Adrenal gland (tissue), 12 donors: ENCODE measurements around the gene FGFBP2. TPM values are rescaled to one million over a fixed set of nuclear protein-coding genes. Genes with fewer than 3 reads are reported as not detected.

Source experiments
- DNase-seq, 7 donors: peaks; one replicate each; pipeline ENCODE4 v3.0.0-alpha.2; 2019 to 2020
- H3K27ac ChIP-seq, 5 donors: fragments of 200-600 bp; sonication (generic) in 4 of 5; 1 replicate in 3 of 5; 2 replicates in 2 of 5; pipeline versions ENCODE4 v1.5.1 to v1.8.0; 2016 to 2020; ENCODE audit warnings: mild to moderate bottlenecking in 1 of 5
- H3K27me3 ChIP-seq: fragments of 200-600 bp; 2 replicates; pipeline ENCODE4 v1.8.0; 2021
- H3K36me3 ChIP-seq, 2 donors: fragments of 200-600 bp; replicated peaks in 1 of 2; 1 replicate in 1 of 2; 2 replicates in 1 of 2; pipeline versions ENCODE4 v1.5.1 to v1.8.0; 2018 to 2022
- H3K4me1 ChIP-seq, 2 donors: fragments of 200-600 bp; replicated peaks in 1 of 2; 1 replicate in 1 of 2; 2 replicates in 1 of 2; pipeline versions ENCODE4 v1.5.1 to v1.8.0; 2018 to 2021
- H3K4me3 ChIP-seq, 4 donors: fragments of 200-600 bp; sonication (generic) in 3 of 4; one replicate each; pipeline ENCODE4 v1.5.1; 2016 to 2018
- H3K9me3 ChIP-seq, 3 donors: fragments of 200-600 bp; sonication (generic) in 1 of 3; replicated peaks in 1 of 3; 1 replicate in 2 of 3; 2 replicates in 1 of 3; pipeline versions ENCODE4 v1.5.1 to v1.8.0; 2016 to 2021
- CTCF ChIP-seq, 6 experiments: fragments of 450-650 bp in 4 of 6; fragments of 200-600 bp in 2 of 6; sonication (generic) in 1 of 6; IDR thresholded peaks; 1 replicate in 5 of 6; 2 replicates in 1 of 6; pipeline versions ENCODE4 v1.5.1 to v1.8.0; 2016 to 2021; ENCODE audit warnings: antibody characterized with exemption in 6 of 6, mild to moderate bottlenecking in 2 of 6, moderate library complexity in 1 of 6
- POLR2A ChIP-seq, 2 donors: fragments of 450-650 bp; IDR thresholded peaks; one replicate each; pipeline ENCODE4 v1.6.1; 2017; ENCODE audit warnings: antibody characterized with exemption in 2 of 2, mild to moderate bottlenecking in 2 of 2, moderate library complexity in 1 of 2
- WGBS, 4 donors: extraction: QIAGEN DNeasy Blood & Tissue Kit in 2 of 4; methylation state at CpG; one replicate each; pipeline versions ENCODE4 v1.1.5 to v1.1.7; 2013 to 2017; 5-methylcytosine and 5-hydroxymethylcytosine counted together
- intact Hi-C, 2 donors: fragments of 100-400 bp; cut with DNase I; formaldehyde crosslinking; loops; one replicate each; pipeline versions ENCODE4 v1.14.1 to v1.15.0; 2022 to 2023
- polyA plus RNA-seq, 3 donors: library from polyadenylated mRNA; stranded (reverse); fragments of 200-250 nt in 2 of 3; fragments of 350-450 nt in 1 of 3; fragmentation: Illumina TruSeq in 1 of 3; extraction: RNeasy Lipid Tissue Mini Kit (QIAGEN cat#74804) in 1 of 3; gene quantifications; one replicate each; pipeline ENCODE4 v1.2.3, GENCODE V29; 2013 to 2014
- total RNA-seq, 9 donors: library from RNA; depleted of rRNA in 4 of 9; stranded (reverse); fragments of >200 nt in 4 of 9; fragments of 120-200 nt in 1 of 9; fragmentation: NEBNext Ultra II Directional in 1 of 9; extraction: Animal tissue kit (Norgen Biotek cat#: 25700) in 1 of 9; gene quantifications; one replicate each; pipeline versions ENCODE4 v1.1.0 to v1.2.4, GENCODE V29; 2013 to 2023
- donor health status: healthy with polysubstance abuse.
- donor health status: Bipolar disorder and iron deficiency.
- donor health status: DM: yes; HTN: yes; CAD: no.
- donor health status: DM: no; HTN: no; CAD: no.
- donor health status: DM: no; HTN: no; CAD: no.
- donor health status: DM: yes; HTN: yes; CAD: no.

FGFBP2 gene
- total and polyA plus RNA-seq, 12 donors, result 0.26 to 2.9 (median 0.94) TPM; not detected in 2

- Histone ChIP-seq H3K27ac (no peak overlapping the region), H3K27me3 (no peaks in the 10 kb centered on the region), H3K36me3 (no peaks in the 10 kb centered on the region), H3K4me1 (no peaks in the 10 kb centered on the region), H3K9me3 (no peaks in the 10 kb centered on the region), H3K4me3 (no peak overlapping the region)
- DNase-seq, result no peak
- TF ChIP-seq CTCF (IDR thresholded peaks at IDR 0.05) (no peak), POLR2A (IDR thresholded peaks at IDR 0.05) (no peak)
- 57 to 77% (median 73%) methylated on average over 4 of the region's 4 CpGs for WGBS, 4 donors
- intact Hi-C loops, result loop anchor here in 1 of 2 donors (10.0 kb wide), 1 partner anchor 192 kb away; no protein-coding TSS in a partner anchor
Measured at GRCh38 chr4:15996773-15997172, 33.8 kb upstream of the FGFBP2 start.

- no peak overlapping the region for H3K4me3 ChIP-seq
- no peak overlapping the region for H3K27ac ChIP-seq
- no peaks in the 10 kb centered on the region for H3K4me1 ChIP-seq
- no peaks in the 10 kb centered on the region for H3K9me3 ChIP-seq
- H3K27me3 ChIP-seq, result no peaks in the 10 kb centered on the region
- no peaks in the 10 kb centered on the region for H3K36me3 ChIP-seq
- TF ChIP-seq POLR2A (IDR thresholded peaks at IDR 0.05) (no peak), CTCF (IDR thresholded peaks at IDR 0.05) (no peak)
- 79 to 94% (median 87%) methylated on average over 3 of the region's 3 CpGs for WGBS, 4 donors
- DNase-seq, result no peak
- intact Hi-C loops, result loop anchor here in 1 of 2 donors (10.0 kb wide), 1 partner anchor 191 kb away; no protein-coding TSS in a partner anchor
Measured at GRCh38 chr4:15995826-15996225, 32.9 kb upstream of the FGFBP2 start.

- intact Hi-C loops, result loop anchor here in 1 of 2 donors (10.0 kb wide), 1 partner anchor 187 kb away; no protein-coding TSS in a partner anchor
- WGBS, 4 donors, result 45 to 49% (median 47%) methylated on average over 2 of the region's 2 CpGs
Measured at GRCh38 chr4:15992167-15992485, 29.2 kb upstream of the FGFBP2 start.

GRCh38 chr4:15990570-15991285 lies 27.8 kb upstream of the FGFBP2 start:
- Histone ChIP-seq H3K4me1 (no peaks in the 10 kb centered on the region), H3K9me3 (no peaks in the 10 kb centered on the region), H3K27me3 (no peaks in the 10 kb centered on the region), H3K27ac (no peak overlapping the region), H3K4me3 (no peak overlapping the region), H3K36me3 (no peaks in the 10 kb centered on the region)
- intact Hi-C loops, result loop anchor here in 1 of 2 donors (10.0 kb wide), 1 partner anchor 186 kb away; no protein-coding TSS in a partner anchor
- 76 to 82% (median 80%) methylated on average over 12 of the region's 12 CpGs for WGBS, 4 donors
- TF ChIP-seq CTCF (IDR thresholded peaks at IDR 0.05), result no peak
- no peak for TF ChIP-seq POLR2A (IDR thresholded peaks at IDR 0.05)
- no peak for DNase-seq

More at GRCh38 chr4:15992167-15992485, 29.2 kb upstream of the FGFBP2 start:
- Histone ChIP-seq H3K4me3 (no peak overlapping the region), H3K36me3 (no peaks in the 10 kb centered on the region), H3K4me1 (no peaks in the 10 kb centered on the region), H3K9me3 (no peaks in the 10 kb centered on the region), H3K27ac (no peak overlapping the region), H3K27me3 (no peaks in the 10 kb centered on the region)
- TF ChIP-seq POLR2A (IDR thresholded peaks at IDR 0.05) (no peak), CTCF (IDR thresholded peaks at IDR 0.05) (no peak)
- DNase-seq, result no peak
